K562 (cell line): ENCODE data around the gene GRK1.
"Not testable (repeated sequence)": the region's sequence is repeated elsewhere in the genome, so short reads cannot be mapped to it uniquely, and the experiment has no call there.

Experiments used
- EP300 ChIP-seq: IDR thresholded peaks from 2 replicates; pipeline ENCODE4 v1.6.1; 2012; ENCODE audit warnings: low read length, improper control_type of control experiment
- POLR2AphosphoS5 ChIP-seq: IDR thresholded peaks from 2 replicates; pipeline ENCODE4 v1.6.1; 2011; ENCODE audit warnings: mild to moderate bottlenecking, low read depth, low read length, moderate library complexity; ENCODE audit not compliant: control insufficient read depth, insufficient read depth
- SIN3A ChIP-seq, 2 experiments: fragments of 150-350 bp in 1 of 2; IDR thresholded peaks; 2 replicates each; pipeline ENCODE4 v1.6.1; 2011 to 2016; ENCODE audit warnings: borderline replicate concordance in 2 of 2, low read depth in 2 of 2, low read length in 2 of 2, mild to moderate bottlenecking in 2 of 2, moderate library complexity in 2 of 2; ENCODE audit not compliant: control insufficient read depth in 1 of 2
- YBX1 ChIP-seq: fragments of 450-650 bp; IDR thresholded peaks from 2 replicates; pipeline ENCODE4 v1.7.1; 2016; ENCODE audit warnings: mild to moderate bottlenecking
- ZNF431 ChIP-seq: sonication (generic); formaldehyde crosslinking; IDR thresholded peaks from 2 replicates; pipeline ENCODE4 v1.8.0; 2022; ENCODE audit warnings: mild to moderate bottlenecking, missing genetic modification reagents
- ZNF77 ChIP-seq: fragments of 250-450 bp; sonication (Bioruptor Pico); IDR thresholded peaks from 2 replicates; pipeline ENCODE4 v1.5.0; 2020
- ZNF780A ChIP-seq: fragments of 250-450 bp; sonication (Bioruptor Pico); IDR thresholded peaks from 2 replicates; pipeline ENCODE4 v1.5.0; 2021; ENCODE audit warnings: mild to moderate bottlenecking
- TF ChIP-seq, protein P1 (sequence below), 3 experiments: IDR thresholded peaks in 2 of 3; conservative IDR thresholded peaks in 1 of 3; 2 replicates each; pipeline ENCODE4 v1.5.1; 2011 to 2012; ENCODE audit warnings: low read length in 3 of 3, mild to moderate bottlenecking in 3 of 3, control low read depth in 2 of 3, improper control_type of control experiment in 1 of 3, inconsistent platforms in 1 of 3, low read depth in 1 of 3, mixed read lengths in 1 of 3, moderate library complexity in 1 of 3; ENCODE audit not compliant: insufficient read depth in 2 of 3

DNA sequence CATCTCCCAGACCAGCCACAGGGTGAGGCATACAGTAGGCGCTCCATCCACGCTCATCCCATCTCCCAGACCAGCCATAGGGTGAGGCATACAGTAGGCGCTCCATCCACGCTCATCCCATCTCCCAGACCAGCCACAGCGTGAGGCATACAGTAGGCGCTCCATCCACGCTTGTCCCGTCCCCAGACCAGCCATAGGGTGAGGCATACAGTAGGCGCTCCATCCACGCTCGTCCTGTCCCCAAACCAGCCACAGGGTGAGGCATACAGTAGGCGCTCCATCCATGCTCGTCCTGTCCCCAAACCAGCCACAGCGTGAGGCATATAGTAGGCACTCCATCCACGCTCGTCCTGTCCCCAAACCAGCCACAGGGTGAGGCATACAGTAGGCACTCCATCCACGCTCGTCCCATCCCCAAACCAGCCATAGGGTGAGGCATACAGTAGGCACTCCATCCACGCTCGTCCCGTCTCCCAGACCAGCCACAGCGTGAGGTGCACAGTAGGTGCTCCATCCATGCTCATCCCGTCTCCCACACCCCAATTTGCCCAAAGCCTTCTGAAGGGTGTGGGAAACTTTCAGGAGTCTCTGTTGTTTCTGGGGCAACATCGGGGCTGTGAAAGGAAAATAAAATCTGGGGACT, 78.6 kb downstream of the GRK1 start:
- TF ChIP-seq ZNF77 (CRISPR knock-in tag); YBX1; ZNF780A (CRISPR knock-in tag); POLR2AphosphoS5; ZNF431 (CRISPR knock-in tag); SIN3A (IDR thresholded peaks at IDR 0.05; ENCODE audit: borderline replicate concordance in 2 of 2, control insufficient read depth in 1 of 2, low read depth in 2 of 2, low read length in 2 of 2); EP300: not testable (repeated sequence)
- TF ChIP-seq, protein P1, sequence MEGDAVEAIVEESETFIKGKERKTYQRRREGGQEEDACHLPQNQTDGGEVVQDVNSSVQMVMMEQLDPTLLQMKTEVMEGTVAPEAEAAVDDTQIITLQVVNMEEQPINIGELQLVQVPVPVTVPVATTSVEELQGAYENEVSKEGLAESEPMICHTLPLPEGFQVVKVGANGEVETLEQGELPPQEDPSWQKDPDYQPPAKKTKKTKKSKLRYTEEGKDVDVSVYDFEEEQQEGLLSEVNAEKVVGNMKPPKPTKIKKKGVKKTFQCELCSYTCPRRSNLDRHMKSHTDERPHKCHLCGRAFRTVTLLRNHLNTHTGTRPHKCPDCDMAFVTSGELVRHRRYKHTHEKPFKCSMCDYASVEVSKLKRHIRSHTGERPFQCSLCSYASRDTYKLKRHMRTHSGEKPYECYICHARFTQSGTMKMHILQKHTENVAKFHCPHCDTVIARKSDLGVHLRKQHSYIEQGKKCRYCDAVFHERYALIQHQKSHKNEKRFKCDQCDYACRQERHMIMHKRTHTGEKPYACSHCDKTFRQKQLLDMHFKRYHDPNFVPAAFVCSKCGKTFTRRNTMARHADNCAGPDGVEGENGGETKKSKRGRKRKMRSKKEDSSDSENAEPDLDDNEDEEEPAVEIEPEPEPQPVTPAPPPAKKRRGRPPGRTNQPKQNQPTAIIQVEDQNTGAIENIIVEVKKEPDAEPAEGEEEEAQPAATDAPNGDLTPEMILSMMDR (IDR thresholded peaks at IDR 0.05 in 2 of 3, conservative IDR thresholded peaks at IDR 0.05 in 1 of 3; ENCODE audit: insufficient read depth in 2 of 3, low read depth in 1 of 3, low read length in 3 of 3) = not testable (repeated sequence)
